Measurements from ENCODE around the gene TRMT11. TPM values are rescaled to one million over a fixed set of nuclear protein-coding genes. Genes with fewer than 3 reads are reported as not detected.

TRMT11 gene
- total and polyA plus RNA-seq, 9 of the 15 experiments (the other 6 are each of a cell fraction or from before 2014, with no cell fraction given) = 38.8 to 88.0 (median 59.8) TPM

DNA sequence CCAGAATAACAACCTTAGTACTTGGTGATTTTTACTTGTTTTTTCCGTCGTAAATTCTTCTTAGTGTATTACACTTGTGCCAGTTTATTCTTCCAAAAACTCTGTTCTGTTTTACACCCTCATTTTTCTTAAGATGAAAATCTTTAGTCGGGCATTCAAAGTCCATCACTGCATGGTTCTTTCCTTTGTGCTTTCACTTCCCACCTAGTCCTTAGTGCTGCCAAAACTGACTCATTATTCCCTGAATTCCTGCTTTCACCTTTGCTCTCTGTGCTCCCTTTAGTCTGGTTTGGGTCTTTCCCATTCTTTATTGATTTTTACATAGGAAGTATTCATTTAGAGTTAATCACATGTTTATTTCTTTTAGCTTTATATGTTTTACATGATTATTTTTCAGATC is 3.3 kb downstream of the TRMT11 start (continued):
- TF ChIP-seq SMAD4 (CRISPR knock-in tag; conservative IDR thresholded peaks at IDR 0.05) = no peak
- TF ChIP-seq, protein P1, sequence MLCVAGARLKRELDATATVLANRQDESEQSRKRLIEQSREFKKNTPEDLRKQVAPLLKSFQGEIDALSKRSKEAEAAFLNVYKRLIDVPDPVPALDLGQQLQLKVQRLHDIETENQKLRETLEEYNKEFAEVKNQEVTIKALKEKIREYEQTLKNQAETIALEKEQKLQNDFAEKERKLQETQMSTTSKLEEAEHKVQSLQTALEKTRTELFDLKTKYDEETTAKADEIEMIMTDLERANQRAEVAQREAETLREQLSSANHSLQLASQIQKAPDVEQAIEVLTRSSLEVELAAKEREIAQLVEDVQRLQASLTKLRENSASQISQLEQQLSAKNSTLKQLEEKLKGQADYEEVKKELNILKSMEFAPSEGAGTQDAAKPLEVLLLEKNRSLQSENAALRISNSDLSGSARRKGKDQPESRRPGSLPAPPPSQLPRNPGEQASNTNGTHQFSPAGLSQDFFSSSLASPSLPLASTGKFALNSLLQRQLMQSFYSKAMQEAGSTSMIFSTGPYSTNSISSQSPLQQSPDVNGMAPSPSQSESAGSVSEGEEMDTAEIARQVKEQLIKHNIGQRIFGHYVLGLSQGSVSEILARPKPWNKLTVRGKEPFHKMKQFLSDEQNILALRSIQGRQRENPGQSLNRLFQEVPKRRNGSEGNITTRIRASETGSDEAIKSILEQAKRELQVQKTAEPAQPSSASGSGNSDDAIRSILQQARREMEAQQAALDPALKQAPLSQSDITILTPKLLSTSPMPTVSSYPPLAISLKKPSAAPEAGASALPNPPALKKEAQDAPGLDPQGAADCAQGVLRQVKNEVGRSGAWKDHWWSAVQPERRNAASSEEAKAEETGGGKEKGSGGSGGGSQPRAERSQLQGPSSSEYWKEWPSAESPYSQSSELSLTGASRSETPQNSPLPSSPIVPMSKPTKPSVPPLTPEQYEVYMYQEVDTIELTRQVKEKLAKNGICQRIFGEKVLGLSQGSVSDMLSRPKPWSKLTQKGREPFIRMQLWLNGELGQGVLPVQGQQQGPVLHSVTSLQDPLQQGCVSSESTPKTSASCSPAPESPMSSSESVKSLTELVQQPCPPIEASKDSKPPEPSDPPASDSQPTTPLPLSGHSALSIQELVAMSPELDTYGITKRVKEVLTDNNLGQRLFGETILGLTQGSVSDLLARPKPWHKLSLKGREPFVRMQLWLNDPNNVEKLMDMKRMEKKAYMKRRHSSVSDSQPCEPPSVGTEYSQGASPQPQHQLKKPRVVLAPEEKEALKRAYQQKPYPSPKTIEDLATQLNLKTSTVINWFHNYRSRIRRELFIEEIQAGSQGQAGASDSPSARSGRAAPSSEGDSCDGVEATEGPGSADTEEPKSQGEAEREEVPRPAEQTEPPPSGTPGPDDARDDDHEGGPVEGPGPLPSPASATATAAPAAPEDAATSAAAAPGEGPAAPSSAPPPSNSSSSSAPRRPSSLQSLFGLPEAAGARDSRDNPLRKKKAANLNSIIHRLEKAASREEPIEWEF (CRISPR knock-in tag; IDR thresholded peaks at IDR 0.05) = no peak

DNA sequence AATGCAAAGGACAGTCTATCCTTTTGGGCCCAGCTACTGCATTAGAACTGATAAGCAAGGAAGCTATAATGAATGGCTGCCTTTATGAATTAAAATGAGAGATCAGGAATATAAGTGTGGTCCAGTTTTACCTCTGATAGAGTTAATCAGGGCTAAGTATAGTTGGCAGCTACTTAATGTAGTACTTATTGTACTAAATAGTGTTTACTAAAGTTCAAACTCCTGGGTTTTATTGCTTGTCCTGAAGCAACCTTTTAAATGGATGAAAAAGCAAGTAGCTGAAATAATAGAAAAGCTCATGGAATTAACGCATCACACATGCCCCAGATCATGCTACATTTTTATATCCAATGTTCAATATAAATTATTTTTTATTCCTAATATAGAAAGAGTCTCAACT is 5.3 kb downstream of the TRMT11 start:
- WGBS (ENCODE audit: insufficient coverage, low coverage, missing lambda C conversion rate) = 88% methylated on average over 1 of the region's 1 CpG
- H3K9ac ChIP-seq (ENCODE audit: insufficient read depth in 1 of 2, low read depth in 2 of 2, low read length in 2 of 2) = no peak overlapping the region
- H3K36me3 ChIP-seq (ENCODE audit: control insufficient read depth, insufficient read depth, low read length) = peaks cover 22% of the 10 kb centered on the region; the same call in 2 of the 3 replicates
- peaks cover 98% of the 10 kb centered on the region for H3K79me2 ChIP-seq (ENCODE audit: control insufficient read depth, insufficient read depth, low read length)
- H2AFZ ChIP-seq (ENCODE audit: low read depth, low read length) = no peak overlapping the region
- intact Hi-C loops (cut with micrococcal nuclease) = loop anchor here (10.0 kb wide), 1 partner anchor 1203 kb away; no protein-coding TSS in a partner anchor
- H3K27me3 ChIP-seq (ENCODE audit: control insufficient read depth in 2 of 2, insufficient read depth in 2 of 2, low read length in 2 of 2) = no peaks in the 10 kb centered on the region
- H3K9me1 ChIP-seq (ENCODE audit: control insufficient read depth, insufficient read depth, low read length) = no peaks in the 10 kb centered on the region
- in situ Hi-C loops (cut with MboI) = no loop called here
- H3K4me1 ChIP-seq (replicated peaks in 1 of 2; ENCODE audit: control insufficient read depth in 2 of 2, insufficient read depth in 2 of 2, low read length in 2 of 2) = peaks cover 9 to 18% of the 10 kb centered on the region in 2 experiments
- no peaks in the 10 kb centered on the region for H3K9me3 ChIP-seq (replicated peaks; ENCODE audit: control insufficient read depth, insufficient read depth, low read depth, low read length)
- DNase-seq (ENCODE audit: extremely low read depth in 1 of 4, low spot score in 3 of 4) (no peak), FAIRE-seq (no peak), ATAC-seq (no peak)
- BruUV-seq (replicated peaks) = no TSS peak
- no peak overlapping the region for H3K27ac ChIP-seq (ENCODE audit: extremely low read depth, low read depth, low read length)
- 0 out of 2 replicates have a peak, but pooled peaks cover 3% of the 10 kb centered on the region for H4K20me1 ChIP-seq (replicated peaks; ENCODE audit: control insufficient read depth, insufficient read depth, low read length)
- no peak overlapping the region for H3K4me2 ChIP-seq (ENCODE audit: insufficient read depth, low read length)
- ChIA-PET POLR2A (interaction anchor here (0.9 to 1.4 kb wide), 4 partner anchors 11 to 201 kb away, joined by 3 to 4 read pairs (median 4); partner anchors contain the start of gene NCOA7), CTCF (ENCODE audit: low intra/inter-chr PET ratio) (no interaction called here)
- H3K4me3 ChIP-seq = no peak overlapping the region
- TF ChIP-seq HDAC1 (IDR thresholded peaks at IDR 0.05) (no peak), SMC3 (conservative IDR thresholded peaks at IDR 0.05; ENCODE audit: insufficient read depth, low read depth, low read length) (no peak), SMARCC2 (IDR thresholded peaks at IDR 0.05; ENCODE audit: low read depth) (no peak), HDGF (IDR thresholded peaks at IDR 0.05) (no peak), NFRKB (IDR thresholded peaks at IDR 0.05; ENCODE audit: low read depth) (no peak), THRAP3 (IDR thresholded peaks at IDR 0.05; ENCODE audit: borderline replicate concordance) (no peak), TCF7L2 (IDR thresholded peaks at IDR 0.05; ENCODE audit: low read depth, low read length) (no peak), POU5F1 (IDR thresholded peaks at IDR 0.05; ENCODE audit: borderline replicate concordance, low read depth, low read length, partially characterized antibody) (no peak), PREB (CRISPR knock-in tag; IDR thresholded peaks at IDR 0.05) (no peak), CREB1 (IDR thresholded peaks at IDR 0.05) (no peak), CREB1 (CRISPR knock-in tag; IDR thresholded peaks at IDR 0.05) (no peak), ZNF586 (CRISPR knock-in tag; conservative IDR thresholded peaks at IDR 0.05) (no peak)
- TF ChIP-seq, protein P2, sequence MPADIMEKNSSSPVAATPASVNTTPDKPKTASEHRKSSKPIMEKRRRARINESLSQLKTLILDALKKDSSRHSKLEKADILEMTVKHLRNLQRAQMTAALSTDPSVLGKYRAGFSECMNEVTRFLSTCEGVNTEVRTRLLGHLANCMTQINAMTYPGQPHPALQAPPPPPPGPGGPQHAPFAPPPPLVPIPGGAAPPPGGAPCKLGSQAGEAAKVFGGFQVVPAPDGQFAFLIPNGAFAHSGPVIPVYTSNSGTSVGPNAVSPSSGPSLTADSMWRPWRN (IDR thresholded peaks at IDR 0.05; ENCODE audit: low read depth) = no peak

Data from K562 (cell line).